Fibroblast of skin of left biceps (primary cell): ENCODE measurements around the gene STMN3.
"Not testable (repeated sequence)": the region's sequence is repeated elsewhere in the genome, so short reads cannot be mapped to it uniquely, and the experiment has no call there.

Experiments
- DNase-seq, 2 experiments: peaks; one replicate each; pipeline ENCODE4 v3.0.0-alpha.2; 2013; ENCODE audit warnings: low read depth in 2 of 2

The STMN3 gene

DNA sequence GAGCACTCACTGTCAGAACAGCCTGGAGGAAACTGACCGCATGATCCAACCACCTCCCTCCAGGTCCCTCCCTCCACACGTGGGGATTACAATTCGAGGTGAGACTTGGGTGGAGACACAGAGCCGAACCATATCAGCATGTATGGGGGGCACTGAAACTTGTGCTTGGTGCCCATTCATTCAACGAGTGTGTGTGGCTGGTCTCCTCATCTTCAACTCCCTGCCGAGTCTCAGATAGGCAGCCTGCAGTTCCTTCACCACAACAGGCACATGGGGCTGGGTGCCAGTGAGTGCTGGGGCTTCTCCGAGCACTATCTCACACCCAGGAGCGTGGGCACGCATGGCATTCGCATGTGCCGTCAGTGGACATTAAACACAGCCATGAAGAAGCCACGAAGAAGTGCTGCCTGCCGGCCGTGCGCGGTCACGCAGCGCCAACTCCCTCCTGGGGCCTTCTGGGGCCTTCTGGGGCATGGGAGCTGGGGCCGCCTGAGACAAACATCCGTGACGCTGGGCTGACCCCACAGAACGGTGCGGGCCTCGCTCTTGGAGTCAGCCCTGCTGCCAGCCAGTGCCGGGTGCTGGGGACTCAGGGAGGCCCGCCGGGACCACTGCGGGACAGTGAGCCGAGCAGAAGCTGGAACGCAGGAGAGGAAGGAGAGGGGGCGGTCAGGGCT, 4.2 kb upstream of the STMN3 start:
- no peak for DNase-seq

DNA sequence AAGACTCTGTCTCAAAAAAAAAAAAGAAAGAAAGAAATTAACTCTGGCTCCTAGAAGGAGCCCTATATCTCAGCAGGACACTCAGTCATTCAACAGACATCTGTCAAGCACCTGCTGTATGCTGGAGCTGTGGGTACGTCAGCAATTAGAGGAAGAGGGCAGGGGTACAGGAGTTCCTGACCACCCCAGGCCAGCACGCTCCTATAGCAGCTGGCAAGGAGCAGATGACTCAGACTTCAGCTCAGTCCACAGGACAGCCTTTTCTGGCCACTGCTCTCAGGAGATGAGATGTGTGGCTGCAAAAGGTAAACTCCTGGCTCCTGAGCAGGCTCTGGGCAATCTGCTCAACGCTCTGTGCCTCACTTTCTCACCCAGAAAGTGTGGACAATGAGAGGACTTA, 3.2 kb upstream of the STMN3 start:
- no peak for DNase-seq

DNA sequence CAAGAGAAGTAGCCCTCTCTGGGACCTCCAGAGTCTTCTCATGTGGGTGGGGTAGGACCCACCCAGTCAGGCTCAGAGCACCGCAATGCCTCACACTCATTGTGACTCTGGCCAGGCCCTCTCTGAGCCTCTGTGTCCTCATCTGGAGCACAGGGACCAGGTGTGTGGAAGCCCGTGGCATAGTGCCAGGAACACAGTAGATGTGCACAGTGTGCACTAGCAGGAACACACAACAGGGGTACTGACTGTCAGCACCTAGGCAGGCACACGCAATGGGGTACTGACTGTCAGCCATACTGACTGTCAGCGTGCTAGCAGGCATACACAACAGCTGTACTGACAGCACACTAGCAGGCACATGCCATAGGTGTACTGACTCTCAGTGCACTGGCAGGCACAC, 2.0 kb upstream of the STMN3 start:
- no peak for DNase-seq

DNA sequence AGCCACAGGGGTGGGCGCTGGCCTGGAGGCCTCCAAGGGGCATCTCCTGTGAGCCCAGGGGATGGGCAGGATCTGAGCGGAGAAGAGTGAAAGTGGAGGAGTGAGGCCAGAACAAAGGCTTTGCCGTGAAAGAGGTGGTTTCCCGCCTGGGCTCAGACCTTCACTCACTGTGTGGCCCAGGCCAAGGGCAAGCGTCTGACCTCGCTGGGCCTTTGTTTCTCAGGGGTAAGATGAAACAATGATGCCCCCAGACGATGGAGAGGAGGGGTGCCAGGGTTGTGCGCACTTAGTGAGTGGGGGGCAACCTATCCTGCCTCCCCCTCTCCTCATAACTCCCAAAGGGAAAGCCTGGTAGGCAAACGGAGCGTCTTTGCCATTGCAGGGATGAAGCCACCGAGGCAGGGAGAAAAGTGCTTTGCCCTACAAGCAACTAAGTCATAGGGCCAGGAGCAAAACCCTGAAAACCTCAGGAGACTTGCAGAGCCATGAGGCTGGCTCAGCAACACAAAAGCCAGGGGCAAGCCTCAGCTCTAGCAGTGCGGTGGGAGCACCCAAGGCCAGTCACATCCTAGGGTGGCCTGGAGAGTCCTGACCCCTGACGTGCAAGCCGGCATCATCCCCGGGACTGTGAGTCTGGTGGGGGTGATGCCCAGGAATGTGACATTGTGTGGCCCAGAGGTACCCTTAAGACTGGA, 897 bp upstream of the STMN3 start:
- no peak for DNase-seq

DNA sequence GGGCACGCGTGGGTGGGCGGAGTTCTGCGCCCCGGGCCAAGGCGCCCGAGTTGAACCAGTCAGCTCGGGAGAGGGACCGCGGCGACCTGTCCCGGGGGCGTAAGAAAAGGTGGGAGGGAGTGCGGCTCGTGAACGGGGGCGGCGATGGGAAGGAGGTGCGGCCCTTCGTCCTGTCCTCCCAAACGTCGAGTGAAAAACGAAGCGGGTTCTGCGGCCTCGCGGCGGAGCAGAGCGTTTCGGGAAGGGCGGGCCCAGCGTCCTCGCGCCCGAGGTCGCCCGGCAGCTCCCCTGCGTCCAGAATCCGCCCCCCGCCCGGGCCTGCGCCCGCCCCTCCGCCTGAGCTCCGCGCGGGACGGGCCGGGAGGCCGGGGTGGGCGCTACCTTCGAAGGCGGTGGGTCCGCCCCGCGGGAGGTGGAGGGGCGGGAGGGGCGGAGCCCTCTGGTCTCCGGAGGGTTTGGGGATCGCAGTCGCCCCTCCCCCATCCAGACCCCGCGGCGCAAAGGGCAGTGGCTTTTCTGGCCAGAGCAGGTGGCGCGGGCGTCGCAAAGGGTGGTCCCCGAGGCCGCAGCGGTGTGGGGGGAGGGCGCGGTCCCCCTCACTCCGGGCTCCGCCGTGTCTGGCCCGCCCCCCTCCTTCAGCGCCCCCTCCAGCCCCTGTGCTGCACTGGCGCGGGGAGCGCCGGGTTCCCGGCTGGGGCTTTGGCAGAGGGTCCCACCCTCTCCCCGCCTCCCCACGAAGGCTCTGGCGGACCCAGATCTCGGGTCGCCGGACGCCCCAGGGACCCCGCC, 838 bp downstream of the STMN3 start:
- no peak for DNase-seq

DNA sequence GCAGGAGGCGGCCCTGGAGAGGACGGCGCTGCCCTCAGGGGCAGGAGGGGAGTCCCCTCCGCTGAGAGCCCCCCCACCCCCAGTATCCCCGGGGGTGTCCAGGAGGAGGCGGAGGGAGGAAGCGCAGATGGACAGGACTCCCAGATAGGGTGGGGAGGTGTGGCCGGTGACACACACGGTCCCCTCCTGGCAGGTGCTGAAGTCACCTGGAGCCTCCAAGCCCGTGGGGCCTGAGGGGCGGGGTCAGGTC, 1.4 kb downstream of the STMN3 start:
- no peak for DNase-seq

DNA sequence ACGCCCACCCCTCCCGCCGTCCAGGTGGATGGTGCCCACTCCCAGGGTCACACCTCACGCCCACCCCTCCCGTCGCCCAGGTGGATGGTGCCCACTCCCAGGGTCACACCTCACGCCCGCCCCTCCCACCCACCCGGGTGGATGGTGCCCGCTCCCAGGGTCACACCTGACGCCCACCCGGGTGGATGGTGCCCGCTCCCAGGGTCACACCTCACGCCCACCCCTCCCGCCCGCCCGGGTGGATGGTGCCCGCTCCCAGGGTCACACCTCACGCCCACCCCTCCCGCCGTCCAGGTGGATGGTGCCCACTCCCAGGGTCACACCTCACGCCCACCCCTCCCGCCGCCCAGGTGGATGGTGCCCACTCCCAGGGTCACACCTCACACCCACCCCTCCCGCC, 2.7 kb downstream of the STMN3 start:
- not testable (repeated sequence) for DNase-seq

DNA sequence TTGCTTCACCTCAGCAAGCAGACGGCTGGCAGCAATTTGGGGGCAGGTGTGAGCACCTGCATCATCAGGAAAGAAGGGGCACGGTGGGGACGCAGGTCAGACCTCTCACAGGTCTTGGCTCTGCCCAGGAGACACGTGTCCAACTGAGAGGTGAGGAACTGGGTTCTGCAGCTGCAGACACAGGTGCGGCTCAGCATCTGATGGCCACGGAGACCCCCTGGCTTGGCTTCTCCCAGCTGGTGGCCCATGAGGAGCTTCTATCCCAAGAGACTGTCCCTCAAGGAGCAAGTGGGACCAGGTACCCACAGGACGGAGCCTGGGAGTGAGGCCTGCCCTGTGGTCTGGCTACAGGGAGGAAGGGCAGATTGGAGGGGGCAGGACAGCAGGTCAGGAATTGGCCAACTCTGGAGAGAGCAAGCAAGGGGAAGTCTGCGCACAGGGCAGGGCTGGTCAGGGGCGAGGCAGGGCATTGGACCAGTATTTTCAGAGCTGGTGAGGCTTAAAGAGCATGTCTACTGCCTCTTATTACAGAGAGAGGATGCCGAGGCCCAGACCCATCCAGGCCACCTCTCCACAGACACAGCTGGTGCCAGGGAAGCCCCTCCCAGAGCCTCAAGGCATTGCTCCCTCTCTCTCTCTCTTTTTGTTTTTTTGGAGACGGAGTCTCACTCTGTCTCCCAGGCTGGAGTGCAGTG, 4.2 kb downstream of the STMN3 start:
- DNase-seq = no peak

DNA sequence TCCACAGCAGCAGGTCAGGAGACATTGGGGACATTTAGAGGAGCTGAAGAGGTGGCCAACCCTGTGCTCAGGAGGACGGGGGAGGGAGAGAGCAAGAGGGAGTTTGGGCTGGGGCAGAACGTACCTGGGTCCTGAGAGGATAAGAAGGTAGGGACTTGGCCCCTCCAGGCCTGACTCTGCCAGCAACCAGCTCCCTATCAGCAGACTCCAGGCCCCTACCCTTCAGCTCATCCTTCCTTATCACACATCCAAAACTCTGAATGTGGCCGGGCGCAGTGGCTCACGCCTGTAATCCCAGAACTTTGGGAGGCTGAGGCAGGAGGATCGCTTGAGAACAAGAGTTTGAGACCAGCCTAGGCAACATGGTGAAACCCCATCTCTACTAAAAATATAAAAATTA, 5.0 kb downstream of the STMN3 start:
- no peak for DNase-seq

DNA sequence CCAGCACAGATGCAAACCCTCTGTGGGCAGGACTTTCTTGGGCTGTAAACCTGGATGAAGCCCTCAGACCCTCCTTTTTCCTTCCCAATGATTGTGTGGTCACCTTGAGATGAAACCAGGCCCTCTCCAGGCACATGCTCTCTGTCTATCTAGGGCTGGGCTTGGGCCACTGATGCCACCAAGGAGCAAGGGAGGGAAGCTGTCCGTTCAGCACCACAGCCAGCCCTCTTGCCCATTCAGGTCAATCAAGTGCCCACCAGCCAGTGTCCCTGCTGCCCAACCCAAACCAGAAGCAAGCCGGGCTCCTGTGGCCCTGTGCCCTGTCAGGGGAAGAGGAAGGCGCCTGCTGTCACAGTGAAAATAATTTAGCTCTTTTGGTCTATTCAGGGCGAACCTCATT, 8.0 kb downstream of the STMN3 start:
- no peak for DNase-seq

DNA sequence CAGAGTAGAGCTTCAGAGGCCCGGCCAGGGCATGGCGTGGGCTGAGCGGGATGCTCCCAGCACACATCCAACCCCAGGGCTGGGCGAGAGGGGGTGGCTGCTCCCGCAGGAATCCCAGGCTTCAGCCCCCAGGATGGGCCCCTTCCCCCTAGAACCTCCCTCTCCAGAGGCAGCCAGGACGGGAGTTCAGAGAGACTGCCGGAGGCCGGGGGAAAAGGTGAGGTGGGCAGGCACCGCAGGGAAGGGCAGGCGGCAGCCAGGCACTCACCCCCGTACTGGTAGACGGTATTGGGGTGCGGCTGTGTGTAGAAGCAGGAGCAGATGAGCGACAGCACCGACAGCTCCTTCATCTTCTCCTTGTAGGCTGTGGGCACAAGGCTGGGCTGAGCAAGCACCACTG, 9.3 kb downstream of the STMN3 start:
- no peak for DNase-seq

DNA sequence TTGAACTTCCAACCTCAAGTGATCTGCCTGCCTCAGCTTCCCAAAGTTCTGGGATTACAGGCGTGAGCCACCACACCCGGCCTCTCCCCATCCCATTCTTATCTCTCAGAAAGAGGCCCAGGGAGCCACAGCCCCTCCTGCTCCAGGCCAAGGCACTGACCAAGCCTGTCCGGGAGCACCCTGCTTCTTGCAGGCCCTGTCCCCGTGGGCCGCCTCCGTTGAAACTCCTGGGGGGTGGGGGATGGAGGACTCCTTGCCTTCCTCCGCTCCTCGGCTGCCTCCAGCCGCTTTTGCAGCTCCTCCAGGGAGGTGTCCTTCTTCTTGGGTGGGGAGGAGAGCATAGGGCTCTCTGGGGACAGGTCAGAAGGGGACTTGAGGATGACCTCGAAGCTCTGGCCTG, 9.7 kb downstream of the STMN3 start:
- DNase-seq = no peak

DNA sequence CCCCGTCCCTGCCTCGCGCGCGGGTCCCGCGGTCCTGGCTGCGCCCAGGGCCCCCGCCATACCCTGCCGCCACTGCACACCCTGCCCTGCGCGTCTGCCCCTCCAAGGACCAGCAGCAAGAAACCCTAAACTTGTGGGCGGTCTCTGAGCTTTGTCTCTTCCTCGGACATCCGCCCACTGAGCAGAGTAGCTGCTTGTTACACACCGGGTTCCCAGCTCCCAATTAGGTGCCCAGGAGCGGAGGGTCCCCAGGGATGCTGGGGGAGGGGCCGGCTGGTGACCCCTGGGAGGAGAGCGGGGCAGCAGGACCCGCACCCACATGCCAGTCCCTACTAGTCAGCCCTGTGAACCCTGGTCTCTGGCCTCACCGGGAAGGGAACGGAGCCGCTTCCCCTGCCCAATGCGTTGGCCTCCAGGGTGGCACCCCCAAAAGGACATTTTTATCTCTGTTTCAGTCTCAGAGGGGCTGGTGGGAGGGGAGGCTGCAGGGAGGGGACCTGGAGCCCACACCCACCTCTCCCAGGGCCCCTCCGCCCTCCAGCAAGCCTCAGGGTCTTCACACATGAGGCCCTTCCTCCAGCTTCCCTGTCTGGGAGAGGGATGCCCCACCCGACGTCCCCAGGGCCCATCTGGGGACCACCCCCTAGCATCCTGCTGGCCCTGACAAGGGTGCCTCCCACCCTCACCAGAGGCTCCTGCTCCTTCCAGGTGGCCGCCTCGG, 10.5 kb downstream of the STMN3 start:
- no peak for DNase-seq

DNA sequence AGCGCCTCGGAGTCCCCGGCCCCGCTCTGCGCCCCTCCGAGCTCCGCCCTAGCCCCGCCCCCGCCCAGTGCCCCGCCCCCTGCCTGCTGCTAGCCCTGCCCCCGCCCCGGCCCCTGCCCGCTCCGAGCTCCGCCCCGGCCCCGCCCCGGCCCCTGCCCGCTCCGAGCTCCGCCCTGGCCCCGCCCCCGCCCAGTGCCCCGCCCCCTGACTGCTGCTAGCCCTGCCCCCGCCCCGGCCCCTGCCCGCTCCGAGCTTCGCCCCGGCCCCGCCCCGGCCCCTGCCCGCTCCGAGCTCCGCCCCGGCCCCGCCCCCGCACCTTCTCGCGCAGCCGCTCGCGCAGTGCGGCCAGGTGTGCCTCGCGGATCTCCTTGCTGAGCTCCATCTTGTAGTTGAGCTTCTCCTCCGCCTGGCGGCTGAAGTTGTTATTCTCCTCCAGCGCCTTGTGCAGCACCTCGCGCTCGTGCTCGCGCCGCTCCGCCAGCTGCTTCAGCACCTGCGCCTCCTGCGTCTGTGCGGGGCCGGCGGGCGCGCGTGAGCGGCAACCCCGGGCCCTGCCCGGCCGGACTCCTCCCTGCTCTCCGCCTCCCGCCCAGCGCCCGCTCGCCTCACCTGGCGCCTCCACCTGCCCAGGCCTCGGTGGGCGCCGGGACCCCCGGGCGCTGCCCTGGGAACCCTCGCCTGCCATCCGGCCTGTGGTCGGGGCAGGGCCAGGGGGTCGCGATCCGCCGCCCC, 11.3 kb downstream of the STMN3 start:
- DNase-seq = no peak

DNA sequence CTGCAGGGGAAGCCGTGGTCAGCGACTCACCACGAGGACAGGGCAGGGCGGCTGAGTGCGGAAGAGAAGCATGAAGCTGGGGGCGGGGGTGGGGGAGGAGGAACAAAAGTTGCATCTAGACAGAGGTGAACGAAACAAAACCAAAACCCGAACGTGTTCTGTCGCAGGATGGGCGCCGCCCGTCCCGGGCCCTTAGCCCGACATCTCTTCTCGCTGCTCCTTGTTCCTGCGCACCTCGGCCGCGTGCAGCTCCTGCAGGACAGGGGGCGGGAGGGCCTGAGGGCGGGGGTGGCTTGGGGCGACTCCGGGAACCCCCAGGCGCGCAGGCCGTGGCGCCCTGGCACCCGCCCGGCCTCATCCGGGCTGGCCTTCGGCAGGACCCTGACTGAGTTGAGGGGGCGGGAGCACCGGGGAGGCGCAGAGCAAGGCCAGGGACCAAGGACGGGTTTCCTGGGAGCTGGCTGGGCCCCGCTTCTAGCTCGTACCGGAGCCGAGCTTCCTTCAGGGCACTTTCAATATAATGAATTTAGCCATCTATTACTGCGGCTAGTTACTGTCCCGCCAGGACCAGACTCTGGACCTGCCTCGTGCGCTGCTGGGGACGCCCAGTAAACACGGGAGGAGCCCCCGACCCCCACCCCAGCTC, 12.0 kb downstream of the STMN3 start:
- DNase-seq = no peak

DNA sequence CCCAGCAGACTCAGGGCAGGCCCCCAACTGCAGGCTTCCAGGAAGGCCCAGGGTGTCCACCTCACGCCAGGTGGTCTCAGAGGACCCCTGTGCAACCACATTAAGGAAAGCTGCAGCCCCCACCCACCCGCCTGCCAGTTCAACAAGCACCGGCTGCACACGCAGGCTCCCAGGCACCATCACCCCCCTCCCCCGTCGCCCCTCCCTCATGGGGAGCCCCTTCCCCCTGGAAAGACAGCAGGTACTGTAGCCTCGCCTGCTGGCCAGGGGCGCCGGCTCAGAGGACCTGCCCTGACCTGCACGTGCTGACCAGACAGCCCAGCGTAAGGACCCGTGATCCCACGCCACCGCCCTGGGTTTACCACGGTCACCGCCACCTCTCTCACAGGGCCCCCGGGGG, 12.5 kb downstream of the STMN3 start:
- not testable (repeated sequence) for DNase-seq

DNA sequence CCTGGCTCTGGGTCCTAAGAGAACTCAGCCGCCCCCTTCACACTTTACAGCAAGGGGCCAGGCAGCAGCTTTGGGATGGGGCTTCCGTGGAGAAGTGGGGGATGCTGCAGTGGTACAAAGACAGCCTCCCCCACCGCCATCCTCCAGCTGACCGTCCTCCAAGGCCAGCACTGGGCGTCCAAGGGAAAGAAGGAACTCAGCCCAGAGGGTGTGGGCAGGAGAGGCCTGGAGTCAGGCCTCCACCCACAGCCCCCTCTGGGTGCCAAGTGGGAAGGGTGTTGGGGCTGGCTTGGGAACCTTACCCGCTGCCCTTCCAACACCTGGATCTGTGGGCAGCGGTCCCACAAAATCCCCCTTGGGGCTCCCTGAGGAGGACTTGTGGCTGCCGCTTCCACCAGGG, 13.1 kb downstream of the STMN3 start:
- no peak for DNase-seq

DNA sequence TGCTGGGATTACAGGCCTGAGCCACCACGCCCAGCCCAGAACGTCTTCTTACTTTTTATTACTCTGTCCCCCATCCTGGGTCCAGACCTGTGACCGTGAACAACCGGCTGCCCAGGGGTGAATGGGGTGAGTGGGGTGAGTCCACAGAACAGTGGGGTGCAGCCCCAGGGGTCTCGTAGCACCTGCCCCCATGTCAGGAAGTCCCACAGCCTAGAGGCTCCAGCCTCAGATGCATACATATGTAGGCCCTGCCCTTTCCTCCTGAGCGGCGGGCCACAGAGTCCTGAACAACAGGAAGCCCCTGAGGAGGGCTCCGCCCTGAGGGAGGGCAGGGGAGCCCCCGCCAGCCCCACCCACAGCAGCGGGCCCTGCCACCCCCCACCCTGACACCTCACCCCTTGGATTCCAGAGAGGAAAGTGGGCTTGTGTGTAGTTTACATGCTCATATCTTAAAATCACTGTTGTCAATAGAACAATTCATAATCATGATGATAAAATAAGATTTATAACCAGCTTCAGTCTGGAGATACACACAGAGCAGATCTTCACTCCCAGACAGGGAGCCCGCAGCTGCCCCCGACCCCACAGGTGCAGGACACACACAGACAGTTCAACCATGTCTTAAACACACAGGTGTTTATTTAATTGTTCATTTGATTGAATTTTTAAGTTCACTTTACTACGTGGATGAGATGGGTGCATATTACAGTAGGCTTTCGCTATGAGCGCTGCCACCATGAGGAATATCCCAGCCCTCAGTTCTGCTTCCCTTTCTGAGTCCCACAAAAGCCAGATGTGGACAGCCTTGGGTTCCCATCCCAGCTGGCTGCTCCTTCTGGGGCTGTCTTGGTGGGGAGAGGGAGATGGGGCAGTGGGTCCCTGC, 13.9 kb downstream of the STMN3 start:
- DNase-seq = no peak

DNA sequence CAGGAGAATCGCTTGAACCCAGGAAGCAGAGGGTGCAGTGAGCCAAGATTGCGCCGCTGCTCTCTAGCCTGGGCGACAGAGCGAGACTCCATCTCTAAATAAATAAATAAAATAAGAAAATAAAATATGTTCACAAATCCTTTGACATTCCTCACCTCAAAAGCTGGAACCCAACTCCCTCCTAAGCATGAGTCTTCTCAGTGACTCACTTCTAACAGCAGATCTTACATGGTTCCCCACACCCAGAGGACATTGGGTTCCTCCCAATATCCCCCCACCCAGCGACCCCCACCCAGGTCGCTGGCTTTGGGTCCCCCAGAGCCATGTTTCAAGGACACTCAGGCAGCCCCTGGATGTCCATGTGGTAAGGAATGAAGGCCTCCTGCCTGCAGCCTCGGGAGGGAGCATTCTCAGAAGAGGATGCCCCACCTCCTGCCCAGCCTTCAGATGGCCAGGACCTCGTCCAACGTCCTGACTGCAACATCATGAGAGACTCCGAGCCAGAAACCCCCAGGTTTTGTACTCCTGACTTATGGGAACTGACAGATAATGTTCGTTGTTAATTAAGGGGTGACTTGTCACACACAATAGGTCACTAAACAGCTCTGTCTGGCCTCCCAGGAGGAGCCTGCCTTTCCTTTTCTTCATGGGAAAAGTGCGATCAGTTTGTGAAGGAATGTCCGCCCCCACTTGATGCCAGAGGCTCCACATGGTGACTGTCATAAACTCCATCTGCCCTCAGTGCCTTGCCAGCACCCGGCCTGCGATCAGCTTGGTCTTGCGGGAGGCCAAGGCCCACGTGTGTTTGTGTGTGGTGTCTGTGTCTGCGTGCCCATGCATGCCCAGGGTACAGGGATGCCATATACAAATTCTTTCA, 16.2 kb downstream of the STMN3 start:
- no peak for DNase-seq
